IPS-11a (cell line): ENCODE measurements around the gene UNC13A.

Experiments
- H3K4me3 ChIP-seq: one replicate; pipeline ENCODE4 v1.5.1; 2013; ENCODE audit warnings: low read depth, low read length, control low read depth

The UNC13A gene

DNA sequence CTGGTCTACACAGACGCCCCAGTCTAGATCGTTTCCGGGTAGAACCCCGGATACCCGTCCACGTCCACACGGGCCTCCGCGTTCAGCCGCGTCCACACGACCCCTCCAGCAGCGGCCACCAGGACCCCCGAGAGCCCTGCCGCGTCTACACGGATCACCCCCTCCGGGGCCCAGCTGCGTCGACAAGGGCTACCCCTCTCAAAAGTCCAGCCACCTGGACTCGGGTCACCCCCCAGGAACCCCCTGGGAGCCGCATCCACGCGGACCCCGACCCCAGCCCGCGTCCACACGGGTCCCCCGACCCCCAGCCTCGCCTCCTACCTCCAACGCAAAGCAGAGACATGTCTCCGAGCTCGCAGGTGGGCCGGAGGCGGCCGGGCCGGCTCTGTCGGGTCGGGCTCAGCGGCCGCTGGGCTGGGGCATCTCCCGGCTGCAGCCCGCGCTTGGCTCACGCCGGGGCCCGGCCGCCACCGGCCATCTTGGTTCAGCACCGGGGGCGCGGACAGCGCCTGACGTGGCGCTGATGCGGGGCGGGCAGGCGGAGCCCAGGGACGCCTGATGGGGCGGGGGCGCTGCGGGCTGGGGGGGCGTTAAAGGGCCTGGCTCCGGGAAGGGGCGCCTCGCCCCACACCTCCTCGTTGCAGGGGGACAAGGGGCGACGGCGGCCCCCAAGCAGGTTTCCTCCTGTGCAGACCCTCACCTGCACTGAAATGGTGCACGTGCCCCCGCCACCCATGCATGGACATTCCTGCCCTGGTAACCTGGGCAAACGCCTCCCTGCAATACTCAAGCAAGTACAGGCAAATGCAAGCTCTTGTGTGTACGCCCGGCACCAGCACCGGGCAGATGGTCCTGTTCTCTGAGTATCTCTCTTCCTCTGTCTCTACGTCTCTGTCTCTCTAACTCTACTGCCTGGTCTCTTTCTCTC, at the start of gene UNC13A:
Gene UNC13A (minus strand): TSS at position 498 of the 928 bp plus-strand sequence. CDS start 155 bp downstream, at position 343.
- peak within 1 kb of the TSS; percentile 81 for H3K4me3 ChIP-seq

DNA sequence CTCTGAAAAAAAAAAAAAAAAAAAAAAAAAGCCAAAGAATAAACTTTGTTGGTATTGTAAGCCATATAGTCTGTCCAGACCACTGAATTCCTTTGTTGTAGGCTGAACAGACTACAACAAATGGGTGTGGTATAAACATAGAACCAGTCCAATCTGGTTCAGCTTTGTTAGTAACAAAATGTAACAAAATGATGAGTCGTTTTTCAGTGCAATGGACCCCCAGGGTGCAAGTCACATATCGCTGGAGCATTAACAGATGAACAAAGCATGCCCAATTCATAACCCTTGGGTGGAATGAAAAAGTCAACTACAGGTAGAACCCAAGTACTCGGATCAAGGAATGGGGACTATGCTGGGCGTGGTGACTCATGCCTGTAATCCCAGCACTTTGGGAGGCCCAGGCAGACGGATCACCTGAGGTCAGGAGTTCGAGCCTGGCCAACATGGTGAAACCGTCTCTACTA, 49.6 kb upstream of the UNC13A start:
- H3K4me3 ChIP-seq, result no peak overlapping the region

DNA sequence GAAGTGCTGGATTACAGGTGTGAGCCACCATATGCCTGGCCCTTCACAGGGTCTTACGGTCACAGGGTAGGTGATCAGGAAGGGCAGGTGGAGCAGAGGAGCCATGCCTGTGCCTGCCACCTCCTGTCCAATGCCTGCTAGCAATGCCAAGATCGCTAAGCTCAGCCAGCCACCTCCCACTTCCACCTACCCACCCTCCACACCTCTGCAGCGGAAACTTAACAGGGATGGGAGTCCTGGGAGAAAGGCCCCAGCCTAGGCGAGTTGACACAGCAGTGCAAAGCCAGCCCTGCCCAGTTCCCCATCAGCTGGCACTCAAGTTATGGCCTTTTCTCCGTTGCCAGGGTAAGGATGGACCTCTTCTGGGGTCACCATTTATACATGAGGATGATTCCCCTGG, 47.3 kb upstream of the UNC13A start:
- no peak overlapping the region for H3K4me3 ChIP-seq

DNA sequence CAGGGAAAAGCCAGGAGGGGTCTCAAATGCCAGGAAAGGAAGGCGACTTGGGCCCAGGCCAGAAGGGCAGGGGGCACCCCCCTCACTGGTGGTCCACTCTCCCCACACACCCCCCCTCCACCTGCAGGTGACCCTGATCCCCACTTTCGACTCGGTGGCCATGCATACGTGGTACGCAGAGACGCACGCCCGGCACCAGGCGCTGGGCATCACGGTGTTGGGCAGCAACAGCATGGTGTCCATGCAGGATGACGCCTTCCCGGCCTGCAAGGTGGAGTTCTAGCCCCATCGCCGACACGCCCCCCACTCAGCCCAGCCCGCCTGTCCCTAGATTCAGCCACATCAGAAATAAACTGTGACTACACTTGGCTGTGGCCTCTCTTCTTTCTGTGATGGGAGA, 46.0 kb upstream of the UNC13A start:
- no peak overlapping the region for H3K4me3 ChIP-seq

DNA sequence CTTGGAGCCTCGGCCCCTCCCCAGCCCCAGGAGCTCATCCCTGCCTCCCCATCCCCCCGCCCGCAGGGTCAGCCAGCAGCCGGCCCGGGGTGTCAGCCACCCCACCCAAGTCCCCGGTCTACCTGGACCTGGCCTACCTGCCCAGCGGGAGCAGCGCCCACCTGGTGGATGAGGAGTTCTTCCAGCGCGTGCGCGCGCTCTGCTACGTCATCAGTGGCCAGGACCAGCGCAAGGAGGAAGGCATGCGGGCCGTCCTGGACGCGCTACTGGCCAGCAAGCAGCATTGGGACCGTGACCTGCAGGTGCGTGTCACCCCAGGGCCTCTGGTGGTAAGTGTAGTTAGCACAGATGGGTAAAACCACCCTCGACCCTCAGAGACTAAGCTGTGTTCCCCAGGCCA, 45.0 kb upstream of the UNC13A start:
- no peak overlapping the region for H3K4me3 ChIP-seq

DNA sequence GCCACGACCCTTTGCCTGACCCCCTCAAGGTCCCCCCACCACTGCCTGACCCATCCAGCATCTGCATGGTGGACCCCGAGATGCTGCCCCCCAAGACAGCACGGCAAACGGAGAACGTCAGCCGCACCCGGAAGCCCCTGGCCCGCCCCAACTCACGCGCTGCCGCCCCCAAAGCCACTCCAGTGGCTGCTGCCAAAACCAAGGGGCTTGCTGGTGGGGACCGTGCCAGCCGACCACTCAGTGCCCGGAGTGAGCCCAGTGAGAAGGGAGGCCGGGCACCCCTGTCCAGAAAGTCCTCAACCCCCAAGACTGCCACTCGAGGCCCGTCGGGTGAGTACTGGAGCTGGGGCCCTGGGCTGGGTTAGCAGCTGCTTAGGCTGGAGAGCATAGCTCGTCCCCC, 39.7 kb upstream of the UNC13A start:
- no peak overlapping the region for H3K4me3 ChIP-seq

DNA sequence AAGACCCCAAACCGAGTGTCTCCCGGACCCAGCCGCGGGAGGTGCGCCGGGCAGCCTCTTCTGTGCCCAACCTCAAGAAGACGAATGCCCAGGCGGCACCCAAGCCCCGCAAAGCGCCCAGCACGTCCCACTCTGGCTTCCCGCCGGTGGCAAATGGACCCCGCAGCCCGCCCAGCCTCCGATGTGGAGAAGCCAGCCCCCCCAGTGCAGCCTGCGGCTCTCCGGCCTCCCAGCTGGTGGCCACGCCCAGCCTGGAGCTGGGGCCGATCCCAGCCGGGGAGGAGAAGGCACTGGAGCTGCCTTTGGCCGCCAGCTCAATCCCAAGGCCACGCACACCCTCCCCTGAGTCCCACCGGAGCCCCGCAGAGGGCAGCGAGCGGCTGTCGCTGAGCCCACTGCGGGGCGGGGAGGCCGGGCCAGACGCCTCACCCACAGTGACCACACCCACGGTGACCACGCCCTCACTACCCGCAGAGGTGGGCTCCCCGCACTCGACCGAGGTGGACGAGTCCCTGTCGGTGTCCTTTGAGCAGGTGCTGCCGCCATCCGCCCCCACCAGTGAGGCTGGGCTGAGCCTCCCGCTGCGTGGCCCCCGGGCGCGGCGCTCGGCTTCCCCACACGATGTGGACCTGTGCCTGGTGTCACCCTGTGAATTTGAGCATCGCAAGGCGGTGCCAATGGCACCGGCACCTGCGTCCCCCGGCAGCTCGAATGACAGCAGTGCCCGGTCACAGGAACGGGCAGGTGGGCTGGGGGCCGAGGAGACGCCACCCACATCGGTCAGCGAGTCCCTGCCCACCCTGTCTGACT, 39.0 kb upstream of the UNC13A start:
- no peak overlapping the region for H3K4me3 ChIP-seq

DNA sequence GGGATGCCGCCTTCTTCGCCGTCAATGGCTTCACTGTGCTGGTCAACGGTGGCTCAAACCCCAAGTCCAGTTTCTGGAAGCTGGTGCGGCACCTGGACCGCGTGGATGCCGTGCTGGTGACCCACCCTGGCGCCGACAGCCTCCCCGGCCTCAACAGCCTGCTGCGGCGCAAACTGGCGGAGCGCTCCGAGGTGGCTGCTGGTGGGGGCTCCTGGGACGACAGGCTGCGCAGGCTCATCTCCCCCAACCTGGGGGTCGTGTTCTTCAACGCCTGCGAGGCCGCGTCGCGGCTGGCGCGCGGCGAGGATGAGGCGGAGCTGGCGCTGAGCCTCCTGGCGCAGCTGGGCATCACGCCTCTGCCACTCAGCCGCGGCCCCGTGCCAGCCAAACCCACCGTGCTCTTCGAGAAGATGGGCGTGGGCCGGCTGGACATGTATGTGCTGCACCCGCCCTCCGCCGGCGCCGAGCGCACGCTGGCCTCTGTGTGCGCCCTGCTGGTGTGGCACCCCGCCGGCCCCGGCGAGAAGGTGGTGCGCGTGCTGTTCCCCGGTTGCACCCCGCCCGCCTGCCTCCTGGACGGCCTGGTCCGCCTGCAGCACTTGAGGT, 38.1 kb upstream of the UNC13A start:
- H3K4me3 ChIP-seq, result no peak overlapping the region

DNA sequence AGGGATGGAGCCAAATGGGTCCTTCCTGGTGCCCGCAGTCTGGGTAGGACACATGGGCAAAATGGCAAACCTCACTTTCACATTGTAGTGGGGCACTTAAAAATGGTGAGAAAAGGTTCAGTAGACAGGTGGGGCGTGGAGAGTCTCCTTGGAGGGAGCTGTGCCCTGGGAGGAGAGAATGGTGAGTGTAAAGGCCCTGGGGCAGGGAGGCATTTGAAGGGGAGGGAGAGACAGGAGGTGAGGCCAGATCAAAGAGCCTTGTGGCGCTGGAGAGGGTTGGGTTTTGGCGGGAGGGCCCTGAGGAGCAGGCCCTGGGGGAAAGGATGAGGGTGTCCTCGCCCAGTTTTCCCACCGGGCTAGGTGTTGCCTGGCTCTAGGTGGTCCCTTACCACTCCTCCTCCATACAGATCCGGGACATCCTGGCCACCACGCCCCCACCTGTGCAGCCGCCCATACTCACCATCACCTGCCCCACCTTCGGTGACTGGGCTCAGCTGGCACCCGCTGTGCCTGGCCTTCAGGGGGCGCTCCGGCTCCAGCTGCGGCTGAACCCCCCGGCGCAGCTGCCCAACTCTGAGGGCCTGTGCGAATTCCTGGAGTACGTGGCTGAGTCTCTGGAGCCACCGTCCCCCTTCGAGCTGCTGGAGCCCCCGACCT, 37.4 kb upstream of the UNC13A start:
- no peak overlapping the region for H3K4me3 ChIP-seq

DNA sequence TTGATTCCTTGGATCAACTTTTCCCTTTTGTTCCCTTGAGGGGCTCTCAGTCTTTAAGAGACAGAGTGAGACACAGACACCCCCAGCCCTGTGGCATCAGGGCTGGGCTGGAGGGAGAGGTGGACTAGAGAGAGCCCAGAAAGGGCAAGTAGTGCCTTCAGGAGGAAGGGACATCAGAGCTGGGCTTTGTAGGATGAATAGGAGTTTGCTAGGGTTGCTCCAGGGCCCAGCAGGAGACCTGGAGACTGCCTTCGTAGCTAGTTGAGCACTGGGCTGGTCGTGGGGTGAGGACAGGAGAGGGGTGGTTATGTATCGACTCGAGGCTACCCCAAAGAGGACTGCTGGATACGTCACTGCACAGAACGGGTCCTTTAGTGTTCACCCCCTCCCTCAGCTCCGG, 36.5 kb upstream of the UNC13A start:
- no peak overlapping the region for H3K4me3 ChIP-seq

DNA sequence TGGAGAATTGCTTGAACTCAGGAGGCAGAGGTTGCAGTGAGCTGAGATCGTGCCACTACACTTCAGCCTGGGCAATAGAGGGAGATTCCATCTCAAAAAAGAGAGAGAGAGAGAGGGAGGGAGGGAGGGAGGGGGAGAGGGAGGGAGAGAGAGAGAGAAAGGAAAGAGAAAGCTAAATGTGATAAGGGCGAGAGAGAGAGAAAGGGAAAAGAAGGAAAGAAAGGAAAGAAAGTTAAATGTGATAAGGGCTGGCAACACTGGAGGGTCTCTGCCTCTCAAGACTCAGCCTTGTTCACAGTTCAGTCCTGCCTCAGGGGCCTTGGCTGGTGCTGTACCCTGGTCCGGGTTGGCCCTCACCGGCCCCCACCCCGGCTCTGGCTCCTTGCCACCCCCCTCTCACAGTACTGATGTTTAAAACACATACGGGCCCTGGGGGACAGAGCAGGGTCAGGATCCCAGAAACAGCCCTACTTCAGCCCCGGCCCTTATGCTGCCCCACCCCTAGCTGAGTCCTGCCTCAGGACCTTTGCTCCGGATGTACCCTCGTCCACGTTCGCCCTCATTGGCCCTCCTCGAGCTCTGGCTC, 34.6 kb upstream of the UNC13A start:
- no peak overlapping the region for H3K4me3 ChIP-seq

DNA sequence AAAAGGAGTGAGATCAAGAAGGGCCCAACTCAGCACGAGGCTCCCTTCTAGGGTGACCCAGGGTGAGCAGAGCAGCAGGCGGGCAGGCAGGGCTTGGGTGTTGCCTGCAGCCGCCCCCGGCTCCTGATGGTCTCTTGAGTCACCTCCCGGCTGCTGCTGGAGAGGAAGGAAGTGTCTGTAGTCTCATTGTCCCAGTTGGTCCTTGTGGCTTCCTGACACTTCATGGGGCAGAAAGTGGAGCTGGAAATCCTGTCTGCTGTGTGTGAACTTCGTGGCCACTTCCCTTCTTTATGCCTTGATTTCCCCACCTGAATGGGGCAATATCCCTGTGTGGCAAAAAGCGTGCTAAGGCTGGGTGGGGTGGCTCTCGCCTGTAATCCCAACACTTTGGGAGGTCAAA, 33.7 kb upstream of the UNC13A start:
- no peak overlapping the region for H3K4me3 ChIP-seq

DNA sequence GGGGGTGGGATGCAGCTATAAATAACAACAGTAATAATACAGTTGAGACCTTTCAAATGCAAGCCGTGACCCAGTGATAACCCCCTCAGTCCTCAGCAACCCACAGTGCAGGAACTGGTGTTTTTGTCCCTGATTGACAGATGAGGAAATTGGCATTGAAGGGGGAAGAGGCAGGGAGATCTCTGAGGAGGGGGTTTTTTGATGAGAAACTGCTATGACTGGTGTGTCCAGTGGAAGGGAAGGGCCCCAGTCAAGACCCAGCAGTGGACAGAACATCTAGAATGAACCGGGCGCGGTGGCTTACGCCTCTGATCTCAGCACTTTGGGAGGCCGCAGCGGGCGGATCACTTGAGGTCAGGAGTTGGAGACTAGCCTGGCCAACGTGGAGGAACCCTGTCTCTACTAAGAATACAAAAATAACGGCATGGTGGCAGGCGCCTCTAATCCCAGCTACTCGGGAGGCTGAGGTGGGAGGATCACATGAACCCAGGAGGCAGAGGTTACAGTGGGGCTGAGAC, 33.0 kb upstream of the UNC13A start:
- H3K4me3 ChIP-seq, result no peak overlapping the region

DNA sequence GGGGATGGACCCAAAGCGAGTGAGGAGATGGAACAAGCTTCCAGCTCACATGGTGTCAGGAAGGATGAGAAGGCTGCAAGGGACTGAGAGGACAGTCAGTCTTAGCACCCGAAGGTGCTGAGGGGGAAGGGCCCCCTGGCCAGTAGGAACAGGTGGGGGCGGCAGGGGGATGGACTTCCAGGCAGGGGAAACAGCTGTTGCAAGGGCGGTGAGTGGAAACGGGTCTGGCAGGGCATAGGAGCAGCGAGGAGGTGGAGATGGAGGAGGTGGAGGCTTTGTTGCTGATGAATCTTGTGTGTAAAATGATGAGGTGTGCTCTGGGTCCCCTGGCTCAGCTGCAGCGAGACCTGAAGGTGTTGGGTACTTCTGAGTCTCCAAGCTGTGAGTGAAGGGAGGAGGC, 32.3 kb upstream of the UNC13A start:
- H3K4me3 ChIP-seq, result peak overlapping the region; percentile 78

DNA sequence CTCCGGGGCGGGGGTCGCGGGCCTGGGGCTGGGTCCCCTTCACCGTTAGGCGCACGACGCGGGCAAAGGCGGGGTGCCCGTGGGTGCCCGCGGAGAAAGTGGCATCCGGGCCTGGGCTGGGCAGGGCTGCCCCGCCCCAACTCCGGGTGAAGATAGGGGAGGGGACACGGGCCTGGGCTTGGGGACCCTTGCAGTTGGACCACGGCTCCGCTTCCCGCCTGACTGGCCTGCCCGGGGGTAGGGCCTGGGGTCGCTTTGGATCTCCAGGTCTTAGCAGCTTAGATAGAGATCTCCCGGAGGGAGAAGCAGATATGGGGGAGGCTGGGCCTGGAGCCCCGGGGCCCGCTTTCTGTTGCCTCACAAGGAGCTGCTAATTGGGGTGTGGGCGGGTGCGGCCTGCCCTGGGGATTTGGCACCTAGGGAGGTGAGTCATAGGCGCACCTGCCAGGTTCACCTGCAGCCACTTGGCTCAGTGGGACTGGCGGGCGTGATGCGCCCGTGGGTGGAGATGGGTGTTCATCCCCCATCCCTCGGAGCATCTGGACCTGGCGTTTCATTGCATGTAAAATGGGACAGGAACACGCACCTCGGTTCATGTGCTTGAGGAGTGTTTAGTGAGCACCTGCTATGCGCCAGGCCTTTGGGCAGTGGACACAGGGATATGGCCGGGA, 31.7 kb upstream of the UNC13A start:
- H3K4me3 ChIP-seq, result peak overlapping the region; percentile 78

DNA sequence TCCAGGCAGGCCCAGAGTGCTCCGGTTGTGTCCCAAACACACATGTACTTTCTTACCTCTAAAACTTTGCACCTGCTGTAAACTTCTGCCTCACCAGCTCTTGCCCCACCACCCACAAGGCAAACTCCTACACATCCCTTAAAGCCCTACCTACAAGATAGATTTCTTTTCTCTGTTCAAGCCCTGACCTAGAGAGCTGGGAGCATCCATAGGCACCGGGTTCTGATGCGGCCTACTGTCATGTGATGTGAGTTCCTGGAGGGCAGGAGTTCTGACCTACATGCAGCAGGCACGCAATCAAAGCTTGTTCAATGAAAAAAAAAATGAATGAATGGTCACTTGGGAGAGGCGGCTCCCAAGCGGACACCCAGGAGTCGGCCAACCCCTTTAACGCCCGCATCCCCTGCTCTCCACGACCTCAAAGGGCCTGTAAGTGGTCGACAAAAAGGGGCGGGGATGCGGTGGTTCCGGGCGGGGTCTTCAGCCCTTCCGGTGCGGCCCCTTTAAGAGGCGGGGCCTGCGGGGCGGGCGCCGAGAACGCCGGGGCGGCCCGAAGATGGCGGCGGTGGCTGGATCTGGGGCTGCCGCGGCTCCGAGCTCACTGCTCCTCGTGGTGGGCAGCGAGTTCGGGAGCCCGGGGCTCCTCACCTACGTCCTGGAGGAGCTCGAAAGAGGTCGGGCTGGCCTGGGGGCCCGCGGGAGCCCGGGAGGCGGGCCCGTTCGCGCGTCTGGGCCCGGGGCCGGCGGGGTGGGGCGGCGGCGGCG, 31.0 kb upstream of the UNC13A start, which contains the start of gene MAP1S:
Gene MAP1S (plus strand): TSS at position 534 of the 765 bp plus-strand sequence. CDS start 23 bp downstream, at position 557.
- H3K4me3 ChIP-seq, result peak within 1 kb of the TSS; percentile 78

DNA sequence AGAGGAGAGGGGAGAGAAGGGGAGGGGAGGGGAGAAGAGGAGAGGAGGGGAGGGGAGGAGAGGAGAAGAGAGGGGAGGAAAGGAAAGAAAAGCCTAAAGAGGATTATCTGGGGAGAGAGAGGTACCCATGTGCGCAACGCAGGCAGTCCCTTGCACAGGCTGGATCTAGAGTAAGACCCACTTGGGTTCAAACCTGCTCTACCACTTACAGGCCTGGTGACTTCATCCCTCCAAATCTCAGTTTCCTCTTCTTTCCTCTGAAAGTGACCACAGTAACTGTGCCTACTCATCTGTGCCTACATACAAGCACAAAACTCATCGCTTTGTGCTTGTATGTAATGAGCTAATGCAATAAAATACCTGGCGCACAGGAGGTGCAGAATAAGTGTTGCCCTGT, 30.4 kb upstream of the UNC13A start:
- peak overlapping the region; percentile 24 for H3K4me3 ChIP-seq

DNA sequence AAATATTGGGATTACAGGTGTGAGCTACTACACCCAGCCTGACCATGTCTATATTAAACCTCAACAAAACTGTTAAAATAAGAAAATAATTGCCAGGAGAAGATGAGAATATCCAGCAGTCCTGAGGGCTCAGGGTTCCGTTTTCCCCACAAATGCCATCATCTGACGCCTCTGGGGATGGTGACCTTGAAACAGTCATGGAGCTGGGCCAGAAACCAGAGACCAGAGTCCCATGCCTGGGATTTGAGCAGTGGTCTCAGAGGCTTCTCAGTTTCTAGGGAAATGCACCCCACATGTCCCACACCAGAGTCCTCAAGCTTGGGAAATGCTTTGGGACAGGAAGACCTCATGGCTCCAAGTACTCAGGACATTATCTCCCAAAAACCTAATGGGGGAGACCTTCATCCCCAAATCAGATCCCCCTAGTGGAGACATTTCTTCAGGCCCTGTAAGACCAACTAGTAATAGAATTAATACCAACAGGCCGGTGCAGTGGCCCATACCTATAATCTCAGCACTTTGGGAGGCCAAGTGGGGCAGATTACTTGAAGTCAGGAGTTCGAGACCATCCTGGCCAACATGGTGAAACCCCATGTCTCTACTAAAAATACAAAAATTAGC, 28.3 kb upstream of the UNC13A start:
- no peak overlapping the region for H3K4me3 ChIP-seq
